Measurements from ENCODE around the gene ADRA2A. TPM values are rescaled to one million over a fixed set of nuclear protein-coding genes. Genes with fewer than 3 reads are reported as not detected.

Gene ADRA2A
- polyA plus RNA-seq, 3 donors, result not detected

GRCh38 chr10:111098679-111099437 lies 22.0 kb downstream of the ADRA2A start:
- Histone ChIP-seq H4K20me1 (ENCODE audit: insufficient read depth, low read length) (no peaks in the 10 kb centered on the region), H3K27me3 (ENCODE audit: control insufficient read depth in 2 of 2, insufficient read depth in 2 of 2, low read length in 2 of 2) (no peaks in the 10 kb centered on the region), H3K4me2 (replicated peaks; ENCODE audit: extremely low read depth, low read length, poor library complexity, severe bottlenecking) (no peak overlapping the region), H3K79me2 (ENCODE audit: insufficient read depth, low read length) (no peaks in the 10 kb centered on the region), H3K9ac (ENCODE audit: insufficient read depth, low read length, poor library complexity, severe bottlenecking) (no peak overlapping the region), H2AFZ (ENCODE audit: insufficient read depth, low read depth, low read length, poor library complexity, severe bottlenecking) (no peak overlapping the region), H3K4me3 (replicated peaks in 1 of 3; ENCODE audit: low read depth in 2 of 3, low read length in 3 of 3) (no peak overlapping the region), H3K4me1 (ENCODE audit: control insufficient read depth in 1 of 2, insufficient read depth in 2 of 2, low read length in 2 of 2) (no peaks in the 10 kb centered on the region), H3K9me3 (replicated peaks in 1 of 2; ENCODE audit: control insufficient read depth in 1 of 2, insufficient read depth in 1 of 2, low read length in 2 of 2) (no peaks in the 10 kb centered on the region), H3K36me3 (replicated peaks in 1 of 2; ENCODE audit: control insufficient read depth in 1 of 2, insufficient read depth in 2 of 2, low read length in 2 of 2) (no peaks in the 10 kb centered on the region), H3K27ac (ENCODE audit: low read depth in 1 of 2, low read length in 2 of 2) (no peak overlapping the region)
- H3K4me1 Mint-ChIP-seq, result peaks cover under 1% of the 10 kb centered on the region
- H3K27me3 Mint-ChIP-seq (ENCODE audit: low read depth in 3 of 3), result peaks cover 3% of the 10 kb centered on the region in 3 donors
- H3K27ac Mint-ChIP-seq, result no peak overlapping the region
- intact Hi-C loops (cut with micrococcal nuclease), result no loop called here
- no peak for TF ChIP-seq CTCF (IDR thresholded peaks at IDR 0.05)
- no peaks in the 10 kb centered on the region for H3K36me3 Mint-ChIP-seq
- no CpG with 5 or more reads among the region's 1 CpG for WGBS (ENCODE audit: insufficient coverage)
- no peak overlapping the region for H3K4me3 Mint-ChIP-seq
- H3K9me3 Mint-ChIP-seq, result peaks cover 0 to 2% (median 0%) of the 10 kb centered on the region in 7 donors
- no peak for DNase-seq

- Histone ChIP-seq H3K27me3 (ENCODE audit: control insufficient read depth in 2 of 2, insufficient read depth in 2 of 2, low read length in 2 of 2) (no peaks in the 10 kb centered on the region), H3K4me1 (ENCODE audit: control insufficient read depth in 1 of 2, insufficient read depth in 2 of 2, low read length in 2 of 2) (no peaks in the 10 kb centered on the region), H3K9ac (ENCODE audit: insufficient read depth, low read length, poor library complexity, severe bottlenecking) (no peak overlapping the region), H2AFZ (ENCODE audit: insufficient read depth, low read depth, low read length, poor library complexity, severe bottlenecking) (no peak overlapping the region), H3K79me2 (ENCODE audit: insufficient read depth, low read length) (no peaks in the 10 kb centered on the region), H4K20me1 (ENCODE audit: insufficient read depth, low read length) (no peaks in the 10 kb centered on the region), H3K9me3 (replicated peaks in 1 of 2; ENCODE audit: control insufficient read depth in 1 of 2, insufficient read depth in 1 of 2, low read length in 2 of 2) (no peaks in the 10 kb centered on the region), H3K36me3 (replicated peaks in 1 of 2; ENCODE audit: control insufficient read depth in 1 of 2, insufficient read depth in 2 of 2, low read length in 2 of 2) (no peaks in the 10 kb centered on the region), H3K4me2 (replicated peaks; ENCODE audit: extremely low read depth, low read length, poor library complexity, severe bottlenecking) (no peak overlapping the region), H3K4me3 (replicated peaks in 1 of 3; ENCODE audit: low read depth in 2 of 3, low read length in 3 of 3) (no peak overlapping the region), H3K27ac (ENCODE audit: low read depth in 1 of 2, low read length in 2 of 2) (no peak overlapping the region)
- Mint-ChIP-seq H3K4me3 (no peak overlapping the region), H3K9me3 (peaks cover 0 to 4% (median 0%) of the 10 kb centered on the region in 7 donors), H3K27ac (no peak overlapping the region), H3K4me1 (no peaks in the 10 kb centered on the region), H3K36me3 (no peaks in the 10 kb centered on the region), H3K27me3 (ENCODE audit: low read depth in 3 of 3) (peaks cover 1 to 3% (median 3%) of the 10 kb centered on the region in 3 donors)
- TF ChIP-seq CTCF (IDR thresholded peaks at IDR 0.05), result no peak
- no peak for DNase-seq
- intact Hi-C loops (cut with micrococcal nuclease), result no loop called here
- 75% methylated on average over 5 of the region's 5 CpGs for WGBS (ENCODE audit: insufficient coverage)
Measured at GRCh38 chr10:111100198-111100597, 23.4 kb downstream of the ADRA2A start.
